IPS-18a (cell line): ENCODE data around the gene NOX5.

Experiments used
- H3K27ac ChIP-seq: one replicate; pipeline ENCODE4 v1.5.1; 2013; ENCODE audit warnings: low read length
- H3K27me3 ChIP-seq: one replicate; pipeline ENCODE4 v1.6.1; 2013; ENCODE audit warnings: mild to moderate bottlenecking, low read length; ENCODE audit not compliant: control insufficient read depth, insufficient read depth
- H3K36me3 ChIP-seq: one replicate; pipeline ENCODE4 v1.6.1; 2013; ENCODE audit warnings: low read depth, low read length; ENCODE audit not compliant: control insufficient read depth
- H3K4me1 ChIP-seq: one replicate; pipeline ENCODE4 v1.6.1; 2013; ENCODE audit warnings: low read depth, low read length; ENCODE audit not compliant: control insufficient read depth
- H3K4me3 ChIP-seq: one replicate; pipeline ENCODE4 v1.5.1; 2013; ENCODE audit warnings: low read length
- H3K9ac ChIP-seq: one replicate; pipeline ENCODE4 v1.6.1; 2013; ENCODE audit warnings: mild to moderate bottlenecking, low read length, moderate library complexity
- H3K9me3 ChIP-seq: one replicate; pipeline ENCODE4 v1.6.1; 2013; ENCODE audit warnings: low read depth, low read length; ENCODE audit not compliant: control insufficient read depth

The NOX5 gene

GRCh38 chr15:69027976-69028518 lies 13.6 kb downstream of the NOX5 start:
- H3K4me3 ChIP-seq: no peak overlapping the region
- H3K36me3 ChIP-seq: no peaks in the 10 kb centered on the region
- no peak overlapping the region for H3K27ac ChIP-seq
- H3K4me1 ChIP-seq: no peaks in the 10 kb centered on the region
- H3K9me3 ChIP-seq: no peaks in the 10 kb centered on the region
- H3K27me3 ChIP-seq: peaks cover 18% of the 10 kb centered on the region
- no peak overlapping the region for H3K9ac ChIP-seq

GRCh38 chr15:69031013-69032001 lies 16.8 kb downstream of the NOX5 start:
- H3K4me3 ChIP-seq: peak overlapping the region; percentile 21

DNA sequence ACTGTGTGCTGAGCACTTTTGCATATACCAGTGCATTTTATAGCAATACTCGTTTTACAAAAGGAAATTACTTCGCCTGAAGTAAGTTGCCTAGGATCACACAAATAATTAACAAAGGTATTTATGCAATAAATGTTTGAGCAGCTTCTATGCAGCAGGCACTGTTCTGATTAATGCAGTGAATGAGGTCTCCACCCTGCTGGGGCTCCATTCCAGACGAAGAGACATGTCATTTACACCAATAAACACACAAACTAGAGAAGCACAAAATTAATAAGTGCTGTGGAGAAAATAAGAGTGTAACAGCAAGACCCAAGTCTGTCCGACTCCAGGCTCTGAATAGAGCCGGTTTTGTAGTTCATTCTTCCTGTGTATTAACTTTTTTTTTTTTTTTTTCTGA lies 17.5 kb downstream of the NOX5 start:
- peak overlapping the region; percentile 21 for H3K4me3 ChIP-seq
- no peaks in the 10 kb centered on the region for H3K36me3 ChIP-seq
- no peaks in the 10 kb centered on the region for H3K9me3 ChIP-seq
- no peak overlapping the region for H3K9ac ChIP-seq
- H3K4me1 ChIP-seq: no peaks in the 10 kb centered on the region
- H3K27me3 ChIP-seq: peaks cover 18% of the 10 kb centered on the region
- no peak overlapping the region for H3K27ac ChIP-seq

More at GRCh38 chr15:69031013-69032001, 16.8 kb downstream of the NOX5 start:
- Histone ChIP-seq H3K4me1 (no peaks in the 10 kb centered on the region), H3K27me3 (peaks cover 18% of the 10 kb centered on the region), H3K36me3 (no peaks in the 10 kb centered on the region), H3K27ac (no peak overlapping the region), H3K9ac (no peak overlapping the region), H3K9me3 (no peaks in the 10 kb centered on the region)

DNA sequence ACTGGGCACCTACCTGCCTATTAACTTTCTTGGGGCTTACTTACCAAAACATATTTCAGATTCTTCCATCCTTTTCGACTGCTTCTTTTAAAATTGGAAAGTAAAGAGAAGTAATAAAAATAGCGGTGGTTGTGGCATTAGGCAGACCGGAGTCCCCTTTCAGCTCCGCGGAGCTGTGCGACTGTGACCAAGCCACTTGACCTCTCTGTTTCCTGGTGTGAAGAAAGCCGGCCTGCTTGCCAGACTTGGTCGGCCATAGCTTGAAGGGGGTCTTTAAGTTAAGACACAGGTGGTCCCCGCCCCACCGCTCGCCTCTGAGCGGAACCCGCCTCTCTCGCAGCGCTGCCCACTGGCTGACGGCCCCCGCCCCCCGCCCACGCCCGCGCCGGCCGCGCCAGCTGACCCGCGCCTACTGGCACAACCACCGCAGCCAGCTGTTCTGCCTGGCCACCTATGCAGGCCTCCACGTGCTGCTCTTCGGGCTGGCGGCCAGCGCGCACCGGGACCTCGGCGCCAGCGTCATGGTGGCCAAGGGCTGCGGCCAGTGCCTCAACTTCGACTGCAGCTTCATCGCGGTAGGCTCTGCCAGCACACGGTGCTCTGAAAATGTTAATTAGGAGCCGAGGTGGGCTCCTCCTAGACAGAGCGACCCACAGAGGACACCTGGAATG lies 18.3 kb downstream of the NOX5 start:
- no peaks in the 10 kb centered on the region for H3K36me3 ChIP-seq
- H3K9me3 ChIP-seq: no peaks in the 10 kb centered on the region
- no peak overlapping the region for H3K9ac ChIP-seq
- H3K27ac ChIP-seq: no peak overlapping the region
- H3K4me3 ChIP-seq: no peak overlapping the region
- H3K27me3 ChIP-seq: peaks cover 18% of the 10 kb centered on the region
- no peaks in the 10 kb centered on the region for H3K4me1 ChIP-seq

DNA sequence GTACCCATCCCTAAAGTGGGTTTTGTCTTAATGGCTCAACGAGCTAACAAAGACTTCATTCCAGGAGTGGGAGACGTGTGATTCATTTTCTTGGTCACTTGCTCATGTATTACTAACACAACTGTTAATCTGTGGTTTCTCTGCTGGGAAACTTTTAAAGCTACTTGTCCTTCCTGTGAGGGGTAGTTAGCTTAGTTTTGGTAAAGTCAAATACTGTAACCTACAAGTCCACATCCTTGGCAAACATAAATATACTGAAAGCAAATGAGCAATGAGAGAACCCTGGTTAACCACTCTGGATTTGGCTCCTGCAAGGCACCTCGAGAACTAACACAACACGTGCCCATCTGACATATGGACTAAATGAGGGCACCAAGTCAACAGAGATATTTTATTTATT lies 19.9 kb downstream of the NOX5 start:
- H3K4me1 ChIP-seq: no peaks in the 10 kb centered on the region
- H3K36me3 ChIP-seq: no peaks in the 10 kb centered on the region
- H3K4me3 ChIP-seq: no peak overlapping the region
- H3K27me3 ChIP-seq: peaks cover 18% of the 10 kb centered on the region
- H3K27ac ChIP-seq: no peak overlapping the region
- no peaks in the 10 kb centered on the region for H3K9me3 ChIP-seq
- H3K9ac ChIP-seq: no peak overlapping the region

DNA sequence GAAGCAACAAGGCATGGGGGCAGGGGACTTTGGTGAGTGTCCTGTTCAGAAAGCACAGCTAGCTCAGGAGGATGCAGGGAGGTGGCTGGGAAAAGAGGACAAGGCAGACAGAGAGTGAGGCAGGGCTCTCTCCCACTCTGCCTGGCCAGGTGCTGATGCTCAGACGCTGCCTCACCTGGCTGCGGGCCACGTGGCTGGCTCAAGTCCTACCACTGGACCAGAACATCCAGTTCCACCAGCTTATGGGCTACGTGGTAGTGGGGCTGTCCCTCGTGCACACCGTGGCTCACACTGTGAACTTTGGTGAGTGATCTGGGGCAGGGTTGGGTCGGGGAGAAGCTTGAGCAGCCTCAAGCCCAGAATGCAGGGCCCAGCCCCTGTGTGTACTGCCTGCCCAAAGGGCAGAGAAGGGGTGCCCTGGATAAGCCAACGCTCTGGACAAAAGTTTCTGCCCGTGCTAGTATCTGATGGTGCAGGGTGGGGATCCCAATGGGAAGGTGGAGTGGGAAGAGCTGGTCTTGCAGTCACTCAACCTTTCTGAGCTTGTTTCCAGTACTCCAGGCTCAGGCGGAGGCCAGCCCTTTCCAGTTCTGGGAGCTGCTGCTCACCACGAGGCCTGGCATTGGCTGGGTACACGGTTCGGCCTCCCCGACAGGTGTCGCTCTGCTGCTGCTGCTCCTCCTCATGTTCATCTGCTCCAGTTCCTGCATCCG lies 20.9 kb downstream of the NOX5 start:
- Histone ChIP-seq H3K9ac (no peak overlapping the region), H3K36me3 (no peaks in the 10 kb centered on the region), H3K27me3 (peaks cover 18% of the 10 kb centered on the region), H3K9me3 (no peaks in the 10 kb centered on the region), H3K27ac (no peak overlapping the region), H3K4me3 (no peak overlapping the region), H3K4me1 (no peaks in the 10 kb centered on the region)

DNA sequence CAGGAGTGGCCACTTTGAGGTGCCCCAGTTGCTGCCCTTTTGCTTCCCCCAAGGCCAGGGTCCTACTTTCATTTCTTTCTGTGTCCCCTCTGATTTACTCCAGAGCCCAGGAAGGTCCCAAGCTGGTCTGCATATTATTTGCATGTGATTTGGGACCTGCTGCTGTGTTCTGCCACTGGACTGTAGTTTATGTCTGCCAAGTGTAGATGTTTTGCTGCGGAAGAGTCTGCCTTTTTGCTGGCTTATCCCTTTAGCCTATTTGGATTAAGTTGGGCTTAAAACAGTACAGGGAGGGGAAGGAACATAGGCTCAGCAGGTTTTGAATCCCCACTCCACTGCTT lies 21.4 kb downstream of the NOX5 start:
- H3K27me3 ChIP-seq: peaks cover 14% of the 10 kb centered on the region
- no peak overlapping the region for H3K4me3 ChIP-seq
- no peaks in the 10 kb centered on the region for H3K4me1 ChIP-seq
- no peaks in the 10 kb centered on the region for H3K36me3 ChIP-seq
- no peak overlapping the region for H3K27ac ChIP-seq
- H3K9ac ChIP-seq: no peak overlapping the region
- no peaks in the 10 kb centered on the region for H3K9me3 ChIP-seq

DNA sequence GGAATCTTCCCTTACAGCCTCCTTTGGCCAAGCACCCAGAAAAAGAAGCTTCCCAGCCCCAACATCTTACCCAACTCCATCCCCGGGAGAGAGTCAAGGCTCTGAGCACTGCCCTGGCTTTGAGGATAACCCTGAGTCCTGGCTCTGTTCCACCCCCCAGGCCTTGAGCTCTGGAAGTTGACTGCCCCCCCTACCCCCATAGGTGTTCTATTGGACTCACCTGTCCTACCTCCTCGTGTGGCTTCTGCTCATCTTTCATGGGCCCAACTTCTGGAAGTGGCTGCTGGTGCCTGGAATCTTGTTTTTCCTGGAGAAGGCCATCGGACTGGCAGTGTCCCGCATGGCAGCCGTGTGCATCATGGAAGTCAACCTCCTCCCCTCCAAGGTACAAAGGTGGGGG lies 22.3 kb downstream of the NOX5 start:
- Histone ChIP-seq H3K4me3 (no peak overlapping the region), H3K36me3 (no peaks in the 10 kb centered on the region), H3K9me3 (no peaks in the 10 kb centered on the region), H3K27me3 (peaks cover 10% of the 10 kb centered on the region), H3K27ac (no peak overlapping the region), H3K4me1 (no peaks in the 10 kb centered on the region), H3K9ac (no peak overlapping the region)

DNA sequence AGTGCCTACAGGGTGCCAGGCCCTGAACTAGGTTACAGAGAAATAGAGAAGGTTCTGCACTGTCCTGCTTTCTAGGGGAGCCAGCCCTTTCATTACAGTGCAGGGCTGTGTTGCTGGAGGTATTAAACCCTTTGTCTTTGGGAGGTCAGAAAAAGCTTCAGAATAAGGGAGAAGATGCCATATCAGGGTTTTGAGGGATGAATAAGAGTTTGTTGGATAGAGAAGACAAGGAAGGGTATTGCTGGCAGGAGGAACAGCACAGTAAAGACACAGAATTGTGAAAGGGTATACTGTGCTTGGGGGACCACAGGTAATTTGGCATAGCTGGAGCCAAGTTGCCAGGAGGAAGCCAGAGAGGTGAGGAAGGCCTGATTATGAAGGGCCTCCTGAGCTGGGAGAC lies 23.0 kb downstream of the NOX5 start:
- H3K4me3 ChIP-seq: no peak overlapping the region
- no peaks in the 10 kb centered on the region for H3K9me3 ChIP-seq
- H3K27me3 ChIP-seq: peaks cover 4% of the 10 kb centered on the region
- no peaks in the 10 kb centered on the region for H3K4me1 ChIP-seq
- no peak overlapping the region for H3K27ac ChIP-seq
- H3K9ac ChIP-seq: no peak overlapping the region
- no peaks in the 10 kb centered on the region for H3K36me3 ChIP-seq

DNA sequence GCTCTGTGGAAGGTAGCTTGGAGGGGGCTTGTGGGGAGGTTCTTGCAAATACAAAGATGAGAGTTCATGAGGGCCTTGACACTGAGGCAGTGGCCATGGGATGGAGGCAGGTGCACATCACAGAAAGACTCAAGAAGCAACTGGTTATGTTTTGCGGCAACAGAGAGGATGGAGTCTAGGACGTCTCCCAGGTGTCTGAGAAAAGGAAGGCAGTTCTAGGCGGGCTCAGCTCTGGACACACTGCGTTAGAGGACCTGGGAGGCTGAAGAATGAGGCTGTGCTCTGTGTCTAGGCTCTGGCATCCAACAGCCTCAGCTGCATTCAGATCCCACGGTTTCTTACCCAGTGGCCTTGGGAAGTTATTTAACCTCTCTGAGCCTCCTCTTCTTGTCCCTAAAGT lies 23.5 kb downstream of the NOX5 start:
- Histone ChIP-seq H3K4me1 (no peaks in the 10 kb centered on the region), H3K4me3 (no peak overlapping the region), H3K27me3 (no peaks in the 10 kb centered on the region), H3K36me3 (no peaks in the 10 kb centered on the region), H3K9me3 (no peaks in the 10 kb centered on the region), H3K27ac (no peak overlapping the region), H3K9ac (no peak overlapping the region)

DNA sequence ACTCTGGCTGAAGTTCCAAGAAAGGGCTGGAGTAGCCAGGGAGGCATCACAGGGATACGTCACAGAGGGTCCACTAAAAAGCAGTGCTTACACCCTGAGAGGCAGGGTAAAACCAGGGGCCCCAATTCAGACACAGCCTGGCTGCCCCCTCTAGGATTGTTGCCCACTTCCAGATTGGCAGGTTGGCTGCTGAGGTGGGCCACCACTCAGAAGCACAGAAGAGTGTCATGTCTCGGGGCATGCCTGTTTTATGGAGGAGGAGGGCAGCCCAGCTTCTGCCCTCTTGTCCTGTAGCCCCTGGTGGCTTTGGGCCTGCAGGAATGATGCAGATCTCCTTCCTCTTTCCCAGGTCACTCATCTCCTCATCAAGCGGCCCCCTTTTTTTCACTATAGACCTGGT lies 24.0 kb downstream of the NOX5 start:
- Histone ChIP-seq H3K9me3 (no peaks in the 10 kb centered on the region), H3K27ac (no peak overlapping the region), H3K4me3 (no peak overlapping the region), H3K27me3 (no peaks in the 10 kb centered on the region), H3K36me3 (no peaks in the 10 kb centered on the region), H3K9ac (no peak overlapping the region), H3K4me1 (no peaks in the 10 kb centered on the region)
